Dendritic cell treated with granulocyte-macrophage colony-stimulating factor and Interleukin-4, amounts not matched to agents 40 ng/mL and 50 ng/mL, for 4 days (primary cell): ENCODE data around the gene ZGPAT.

Experiments
- H3K27ac Mint-ChIP-seq: one replicate; pipeline ENCODE4 v1.8.0; 2022; ENCODE audit warnings: mild to moderate bottlenecking, mixed read lengths
- H3K27me3 Mint-ChIP-seq: one replicate; pipeline ENCODE4 v1.8.0; 2022; ENCODE audit warnings: mild to moderate bottlenecking, mixed read lengths
- H3K36me3 Mint-ChIP-seq: one replicate; pipeline ENCODE4 v1.8.0; 2022; ENCODE audit warnings: low read depth, mixed read lengths
- H3K4me1 Mint-ChIP-seq: one replicate; pipeline ENCODE4 v1.8.0; 2022; ENCODE audit warnings: low read depth, mixed read lengths
- H3K4me3 Mint-ChIP-seq: one replicate; pipeline ENCODE4 v1.8.0; 2022; ENCODE audit warnings: mild to moderate bottlenecking, moderate library complexity, mixed read lengths
- H3K9me3 Mint-ChIP-seq: one replicate; pipeline ENCODE4 v1.8.0; 2022; ENCODE audit warnings: mixed read lengths
- intact Hi-C: fragments of 100-400 bp; cut with micrococcal nuclease; formaldehyde crosslinking; loops from one replicate; pipeline ENCODE4 v1.15.0; 2022

Gene ZGPAT

DNA sequence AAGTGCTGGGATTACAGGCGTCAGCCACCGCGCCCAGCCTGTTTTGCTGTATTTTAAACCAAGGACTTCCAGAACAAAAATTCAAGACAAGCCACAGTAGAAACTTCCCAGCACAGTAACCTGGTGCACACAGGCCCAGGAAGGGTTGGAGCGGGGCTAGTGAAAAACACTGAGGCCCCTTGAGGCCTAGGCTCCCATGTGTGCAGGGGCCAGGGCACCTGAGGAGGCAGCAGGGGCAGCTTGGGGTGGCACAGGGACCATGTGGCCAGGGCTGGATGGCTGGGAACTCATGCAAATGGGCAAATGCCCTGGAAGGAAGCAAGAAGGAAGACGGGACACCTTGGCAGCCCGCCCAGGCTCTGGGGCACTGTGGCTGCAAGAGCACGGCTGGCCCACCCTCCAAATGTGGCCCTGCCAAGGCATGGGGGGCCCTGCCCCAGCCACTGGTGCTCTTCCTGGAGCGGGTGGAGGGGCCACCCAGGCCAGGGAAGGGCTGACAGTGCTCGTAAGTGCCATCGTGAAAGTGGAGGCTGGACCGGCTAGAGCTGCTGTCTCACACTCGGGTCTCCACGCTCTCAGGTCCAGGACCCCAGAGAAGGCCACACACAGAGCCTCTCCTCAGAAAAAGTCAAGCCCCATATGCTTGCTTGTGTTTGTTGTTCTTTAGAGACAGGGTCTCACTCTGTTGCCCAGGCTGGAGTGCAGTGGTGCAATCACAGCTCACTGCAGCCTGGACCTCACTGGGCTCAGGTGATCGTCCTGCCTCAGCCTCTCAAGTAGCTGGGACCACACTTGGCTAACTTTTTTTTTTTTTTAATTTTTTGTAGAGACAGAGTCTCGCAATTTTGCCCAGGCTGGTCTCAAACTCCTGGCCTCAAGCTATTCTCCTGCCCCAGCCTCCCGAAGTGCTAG lies 42.0 kb downstream of the ZGPAT start:
- no peak overlapping the region for H3K4me3 Mint-ChIP-seq
- H3K36me3 Mint-ChIP-seq: peaks cover 95% of the 10 kb centered on the region
- intact Hi-C loops: no loop called here
- H3K4me1 Mint-ChIP-seq: peaks cover 5% of the 10 kb centered on the region
- peaks cover 3% of the 10 kb centered on the region for H3K27me3 Mint-ChIP-seq
- H3K27ac Mint-ChIP-seq: no peak overlapping the region
- H3K9me3 Mint-ChIP-seq: no peaks in the 10 kb centered on the region

GRCh38 chr20:63750807-63751470 lies 43.1 kb downstream of the ZGPAT start:
- peaks cover 3% of the 10 kb centered on the region for H3K27me3 Mint-ChIP-seq
- H3K9me3 Mint-ChIP-seq: no peaks in the 10 kb centered on the region
- H3K36me3 Mint-ChIP-seq: peaks cover 95% of the 10 kb centered on the region
- H3K4me3 Mint-ChIP-seq: no peak overlapping the region
- no peak overlapping the region for H3K27ac Mint-ChIP-seq
- H3K4me1 Mint-ChIP-seq: peaks cover 5% of the 10 kb centered on the region
- intact Hi-C loops: no loop called here

DNA sequence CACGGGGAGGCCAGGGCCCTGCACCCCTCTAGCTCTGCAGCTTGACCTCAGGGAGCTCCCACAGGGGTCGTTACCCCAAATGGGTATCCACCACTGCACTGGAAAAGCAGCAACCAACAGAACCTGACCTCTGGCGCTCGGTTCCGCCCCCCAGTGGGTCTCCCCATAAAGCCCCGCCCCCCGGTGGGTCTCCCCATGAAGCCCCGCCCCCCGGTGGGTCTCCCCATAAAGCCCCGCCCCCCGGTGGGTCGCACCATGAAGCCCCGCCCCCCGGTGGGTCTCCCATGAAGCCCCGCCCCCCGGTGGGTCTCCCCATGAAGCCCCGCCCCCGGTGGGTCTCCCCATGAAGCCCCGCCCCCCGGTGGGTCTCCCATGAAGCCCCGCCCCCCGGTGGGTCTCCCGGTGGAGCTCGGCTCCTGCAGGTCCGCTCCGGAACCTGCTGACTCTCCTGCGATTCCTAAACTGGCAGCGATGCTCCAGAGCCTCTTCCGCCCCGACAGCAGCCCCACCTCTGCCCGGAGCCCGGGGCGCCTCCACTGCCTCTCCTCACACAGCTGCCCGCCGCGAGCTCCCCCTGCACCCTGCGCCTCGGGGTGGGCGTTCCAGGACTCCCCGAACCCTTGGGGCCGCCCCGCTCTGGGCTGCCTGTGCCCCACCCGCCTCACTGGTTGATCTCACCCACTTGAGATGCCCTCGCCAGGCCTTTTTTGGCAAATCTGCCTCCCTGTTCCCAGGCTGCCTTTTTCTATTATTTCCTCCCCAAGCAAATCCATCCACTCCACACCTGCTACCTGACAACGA lies 43.8 kb downstream of the ZGPAT start:
- H3K27me3 Mint-ChIP-seq: peaks cover 3% of the 10 kb centered on the region
- H3K4me3 Mint-ChIP-seq: no peak overlapping the region
- no peak overlapping the region for H3K27ac Mint-ChIP-seq
- intact Hi-C loops: no loop called here
- H3K9me3 Mint-ChIP-seq: no peaks in the 10 kb centered on the region
- peaks cover 5% of the 10 kb centered on the region for H3K4me1 Mint-ChIP-seq
- H3K36me3 Mint-ChIP-seq: peaks cover 95% of the 10 kb centered on the region

DNA sequence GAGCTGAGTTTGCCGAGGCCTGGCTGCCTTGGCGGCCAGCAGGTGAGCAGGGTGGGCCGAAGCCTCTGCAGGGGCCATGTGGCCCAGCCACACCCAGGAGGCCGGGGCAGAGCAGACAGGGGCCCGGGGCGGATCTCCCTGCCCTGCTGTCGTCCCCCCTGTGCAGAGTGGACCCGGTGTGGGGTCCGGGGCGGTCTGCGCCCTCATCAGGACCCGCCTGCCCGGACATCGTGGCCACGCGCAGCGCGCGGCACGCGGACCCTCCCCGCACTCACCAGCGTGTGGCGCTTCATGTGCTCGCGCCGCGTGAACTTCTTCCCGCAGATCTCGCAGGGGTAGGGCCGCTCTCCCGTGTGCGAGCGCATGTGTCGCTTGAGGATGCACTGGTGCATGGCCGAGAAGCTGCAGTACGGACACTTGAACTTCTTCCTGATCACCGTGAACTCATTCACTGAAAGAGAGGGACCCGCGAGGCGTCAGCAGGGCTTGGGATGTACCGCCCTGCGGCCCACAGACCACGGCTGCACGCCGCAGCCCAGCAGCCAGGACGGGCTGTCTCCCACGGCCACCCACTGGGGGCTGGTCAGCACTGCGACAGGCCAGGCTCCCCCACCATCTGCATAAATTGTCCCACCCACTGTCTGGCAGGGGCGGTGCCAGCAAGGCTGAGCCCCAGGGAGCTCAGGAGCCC lies 44.7 kb downstream of the ZGPAT start:
- Mint-ChIP-seq H3K4me1 (peaks cover 5% of the 10 kb centered on the region), H3K9me3 (no peaks in the 10 kb centered on the region), H3K27me3 (peaks cover 3% of the 10 kb centered on the region), H3K36me3 (peaks cover 97% of the 10 kb centered on the region), H3K27ac (no peak overlapping the region), H3K4me3 (no peak overlapping the region)
- intact Hi-C loops: no loop called here

- H3K27ac Mint-ChIP-seq: no peak overlapping the region
- H3K9me3 Mint-ChIP-seq: no peaks in the 10 kb centered on the region
- no peak overlapping the region for H3K4me3 Mint-ChIP-seq
- H3K36me3 Mint-ChIP-seq: peaks cover 96% of the 10 kb centered on the region
- peaks cover 3% of the 10 kb centered on the region for H3K27me3 Mint-ChIP-seq
- intact Hi-C loops: no loop called here
- peaks cover 5% of the 10 kb centered on the region for H3K4me1 Mint-ChIP-seq
Measured at GRCh38 chr20:63753381-63753780, 45.5 kb downstream of the ZGPAT start.

GRCh38 chr20:63754008-63754407 lies 46.2 kb downstream of the ZGPAT start:
- H3K27ac Mint-ChIP-seq: no peak overlapping the region
- H3K9me3 Mint-ChIP-seq: no peaks in the 10 kb centered on the region
- intact Hi-C loops: no loop called here

GRCh38 chr20:63755933-63756647 lies 48.3 kb downstream of the ZGPAT start:
- Mint-ChIP-seq H3K4me1 (peaks cover 5% of the 10 kb centered on the region), H3K27ac (no peak overlapping the region), H3K9me3 (no peaks in the 10 kb centered on the region), H3K36me3 (peaks cover 87% of the 10 kb centered on the region), H3K27me3 (peaks cover 5% of the 10 kb centered on the region), H3K4me3 (no peak overlapping the region)
- intact Hi-C loops: no loop called here

More at GRCh38 chr20:63754008-63754407, 46.2 kb downstream of the ZGPAT start:
- Mint-ChIP-seq H3K4me1 (peaks cover 5% of the 10 kb centered on the region), H3K27me3 (peaks cover 3% of the 10 kb centered on the region), H3K4me3 (no peak overlapping the region), H3K36me3 (peaks cover 93% of the 10 kb centered on the region)

- Mint-ChIP-seq H3K4me3 (no peak overlapping the region), H3K27ac (no peak overlapping the region), H3K9me3 (no peaks in the 10 kb centered on the region), H3K36me3 (peaks cover 87% of the 10 kb centered on the region), H3K27me3 (peaks cover 5% of the 10 kb centered on the region), H3K4me1 (peaks cover 5% of the 10 kb centered on the region)
- intact Hi-C loops: no loop called here
Measured at GRCh38 chr20:63756648-63756991, 48.8 kb downstream of the ZGPAT start.

DNA sequence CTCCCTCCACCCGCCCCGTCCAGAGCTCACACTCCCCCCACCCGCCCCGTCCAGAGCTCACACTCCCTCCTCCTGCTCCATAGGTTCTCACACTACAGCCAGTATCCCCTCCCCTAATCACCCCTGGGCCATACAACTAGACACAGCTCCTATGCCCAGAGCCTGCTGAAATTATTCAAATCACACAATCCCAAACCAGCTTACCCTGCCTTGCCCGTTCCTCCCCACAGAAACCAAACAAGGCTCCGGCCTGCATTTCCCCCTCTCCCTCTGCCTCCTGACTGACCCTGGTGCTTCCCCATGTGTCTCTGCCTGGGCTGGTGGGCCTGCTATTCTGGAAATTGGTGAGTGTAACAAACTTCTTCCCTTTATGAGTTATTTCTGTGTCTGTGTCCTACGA lies 50.3 kb downstream of the ZGPAT start:
- no peaks in the 10 kb centered on the region for H3K4me1 Mint-ChIP-seq
- intact Hi-C loops: no loop called here
- H3K27ac Mint-ChIP-seq: no peak overlapping the region
- peaks cover 2% of the 10 kb centered on the region for H3K27me3 Mint-ChIP-seq
- H3K4me3 Mint-ChIP-seq: no peak overlapping the region
- no peaks in the 10 kb centered on the region for H3K9me3 Mint-ChIP-seq
- peaks cover 87% of the 10 kb centered on the region for H3K36me3 Mint-ChIP-seq

GRCh38 chr20:63759377-63759901 lies 51.6 kb downstream of the ZGPAT start:
- H3K9me3 Mint-ChIP-seq: no peaks in the 10 kb centered on the region
- peaks cover 2% of the 10 kb centered on the region for H3K27me3 Mint-ChIP-seq
- H3K27ac Mint-ChIP-seq: no peak overlapping the region
- H3K36me3 Mint-ChIP-seq: peaks cover 87% of the 10 kb centered on the region
- H3K4me3 Mint-ChIP-seq: no peak overlapping the region
- intact Hi-C loops: no loop called here
- no peaks in the 10 kb centered on the region for H3K4me1 Mint-ChIP-seq

- Mint-ChIP-seq H3K27me3 (peaks cover 2% of the 10 kb centered on the region), H3K9me3 (no peaks in the 10 kb centered on the region), H3K36me3 (peaks cover 100% of the 10 kb centered on the region), H3K4me1 (no peaks in the 10 kb centered on the region), H3K4me3 (no peak overlapping the region), H3K27ac (no peak overlapping the region)
- intact Hi-C loops: no loop called here
Measured at GRCh38 chr20:63765082-63765873, 57.4 kb downstream of the ZGPAT start.

GRCh38 chr20:63765902-63766301 lies 58.1 kb downstream of the ZGPAT start:
- Mint-ChIP-seq H3K27me3 (peaks cover 1% of the 10 kb centered on the region), H3K36me3 (peaks cover 100% of the 10 kb centered on the region), H3K9me3 (no peaks in the 10 kb centered on the region), H3K4me1 (no peaks in the 10 kb centered on the region), H3K27ac (no peak overlapping the region), H3K4me3 (no peak overlapping the region)
- intact Hi-C loops: no loop called here
